MM.1S (cell line): ENCODE results near the gene DNAJC22.
A peak's percentile ranks its signal among the peaks of the same experiment; 100 is the strongest.

Source experiments
- DNase-seq: peaks from one replicate; pipeline ENCODE4 v3.0.0-alpha.2; 2015
- H2AFZ ChIP-seq: fragments of 300-600 bp; sonication (generic); 2 replicates; pipeline ENCODE4 v1.6.0; 2016; ENCODE audit warnings: antibody characterized with exemption, low read length
- H3F3A ChIP-seq: fragments of 300-600 bp; sonication (generic); 2 replicates; pipeline ENCODE4 v1.6.1; 2016; ENCODE audit warnings: mild to moderate bottlenecking, antibody characterized with exemption, low read length, moderate library complexity, mixed read lengths; ENCODE audit not compliant: insufficient read depth
- H3K27ac ChIP-seq: fragments of 300-600 bp; sonication (generic); 2 replicates; pipeline ENCODE4 v1.5.1; 2016; ENCODE audit warnings: mild to moderate bottlenecking, low read length
- H3K27me3 ChIP-seq: fragments of 300-600 bp; sonication (generic); replicated peaks from 2 replicates; pipeline ENCODE4 v1.6.0; 2016; ENCODE audit warnings: low read length; ENCODE audit not compliant: insufficient read depth
- H3K36me3 ChIP-seq: fragments of 300-600 bp; sonication (generic); replicated peaks from 2 replicates; pipeline ENCODE4 v1.6.1; 2016; ENCODE audit warnings: mild to moderate bottlenecking, low read length, mixed read lengths; ENCODE audit not compliant: insufficient read depth
- H3K4me1 ChIP-seq: fragments of 300-600 bp; sonication (generic); 2 replicates; pipeline ENCODE4 v1.6.1; 2016; ENCODE audit warnings: low read length, mixed read lengths
- H3K4me2 ChIP-seq: fragments of 300-600 bp; sonication (generic); 2 replicates; pipeline ENCODE4 v1.6.0; 2016; ENCODE audit warnings: low read depth, low read length
- H3K4me3 ChIP-seq: fragments of 300-600 bp; sonication (generic); 2 replicates; pipeline ENCODE4 v1.5.1; 2016; ENCODE audit warnings: low read length, mixed read lengths
- H3K79me2 ChIP-seq: fragments of 300-600 bp; sonication (generic); 2 replicates; pipeline ENCODE4 v1.6.1; 2016; ENCODE audit warnings: mixed run types, low read length, mixed read lengths
- H3K9ac ChIP-seq: fragments of 300-600 bp; sonication (generic); 2 replicates; pipeline ENCODE4 v1.6.1; 2016; ENCODE audit warnings: low read length, mixed read lengths
- H3K9me2 ChIP-seq: fragments of 300-600 bp; sonication (generic); replicated peaks from 2 replicates; pipeline ENCODE4 v1.6.1; 2016; ENCODE audit warnings: mild to moderate bottlenecking, low read length, mixed read lengths; ENCODE audit not compliant: insufficient read depth
- H3K9me3 ChIP-seq: fragments of 300-600 bp; sonication (generic); replicated peaks from 2 replicates; pipeline ENCODE4 v1.6.1; 2016; ENCODE audit warnings: mild to moderate bottlenecking, low read length, mixed read lengths; ENCODE audit not compliant: insufficient read depth
- H4K20me1 ChIP-seq: fragments of 300-600 bp; sonication (generic); 2 replicates; pipeline ENCODE4 v1.6.1; 2016; ENCODE audit warnings: mild to moderate bottlenecking, low read length, moderate library complexity, mixed read lengths; ENCODE audit not compliant: insufficient read depth
- EZH2 ChIP-seq: fragments of 300-600 bp; sonication (generic); optimal IDR thresholded peaks from 2 replicates; pipeline ENCODE3; 2017; ENCODE audit warnings: low read depth, mild to moderate bottlenecking, antibody characterized with exemption, low read length, mixed read lengths
- EZH2phosphoT487 ChIP-seq: fragments of 300-600 bp; sonication (generic); IDR thresholded peaks from 2 replicates; pipeline ENCODE4 v1.6.1; 2018; ENCODE audit warnings: antibody characterized with exemption, low read length
- TF ChIP-seq, protein P1 (sequence below): fragments of 300-600 bp; sonication (generic); IDR thresholded peaks from 2 replicates; pipeline ENCODE4 v1.5.1; 2016; ENCODE audit warnings: antibody characterized with exemption, low read length, mixed read lengths

Gene DNAJC22

DNA sequence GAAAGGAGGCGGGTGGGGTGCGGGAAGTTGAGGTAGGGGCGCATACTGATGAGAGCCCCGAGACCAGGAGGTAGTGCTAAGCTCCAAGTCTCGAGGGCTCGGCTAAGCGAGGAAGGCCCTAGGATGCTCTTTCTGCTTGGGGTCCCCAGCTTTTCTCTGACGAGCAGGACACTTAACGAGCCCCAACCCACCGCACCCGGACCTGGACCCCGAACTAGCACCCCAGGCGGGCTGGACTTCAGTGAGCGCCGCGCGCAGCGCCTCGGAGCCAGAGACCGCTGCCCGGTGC, 5.0 kb upstream of the DNAJC22 start:
- H3K9ac ChIP-seq, result no peak overlapping the region; the same call in 1 of the 2 replicates
- no peaks in the 10 kb centered on the region for H4K20me1 ChIP-seq
- H3F3A ChIP-seq, result no peaks in the 10 kb centered on the region
- peak overlapping the region; percentile 58 for H3K4me3 ChIP-seq
- no peak for DNase-seq
- H3K27ac ChIP-seq, result no peak overlapping the region
- H3K4me1 ChIP-seq, result peaks cover 9% of the 10 kb centered on the region; the same call in 1 of the 2 replicates
- peak overlapping the region; percentile 99; the same call in 1 of the 2 replicates for H3K4me2 ChIP-seq
- no peak for TF ChIP-seq EZH2
- H3K27me3 ChIP-seq, result peaks cover 84% of the 10 kb centered on the region
- H3K9me3 ChIP-seq, result no peaks in the 10 kb centered on the region
- H2AFZ ChIP-seq, result no peak overlapping the region
- no peaks in the 10 kb centered on the region for H3K36me3 ChIP-seq
- no peaks in the 10 kb centered on the region for H3K79me2 ChIP-seq
- H3K9me2 ChIP-seq, result no peaks in the 10 kb centered on the region

DNA sequence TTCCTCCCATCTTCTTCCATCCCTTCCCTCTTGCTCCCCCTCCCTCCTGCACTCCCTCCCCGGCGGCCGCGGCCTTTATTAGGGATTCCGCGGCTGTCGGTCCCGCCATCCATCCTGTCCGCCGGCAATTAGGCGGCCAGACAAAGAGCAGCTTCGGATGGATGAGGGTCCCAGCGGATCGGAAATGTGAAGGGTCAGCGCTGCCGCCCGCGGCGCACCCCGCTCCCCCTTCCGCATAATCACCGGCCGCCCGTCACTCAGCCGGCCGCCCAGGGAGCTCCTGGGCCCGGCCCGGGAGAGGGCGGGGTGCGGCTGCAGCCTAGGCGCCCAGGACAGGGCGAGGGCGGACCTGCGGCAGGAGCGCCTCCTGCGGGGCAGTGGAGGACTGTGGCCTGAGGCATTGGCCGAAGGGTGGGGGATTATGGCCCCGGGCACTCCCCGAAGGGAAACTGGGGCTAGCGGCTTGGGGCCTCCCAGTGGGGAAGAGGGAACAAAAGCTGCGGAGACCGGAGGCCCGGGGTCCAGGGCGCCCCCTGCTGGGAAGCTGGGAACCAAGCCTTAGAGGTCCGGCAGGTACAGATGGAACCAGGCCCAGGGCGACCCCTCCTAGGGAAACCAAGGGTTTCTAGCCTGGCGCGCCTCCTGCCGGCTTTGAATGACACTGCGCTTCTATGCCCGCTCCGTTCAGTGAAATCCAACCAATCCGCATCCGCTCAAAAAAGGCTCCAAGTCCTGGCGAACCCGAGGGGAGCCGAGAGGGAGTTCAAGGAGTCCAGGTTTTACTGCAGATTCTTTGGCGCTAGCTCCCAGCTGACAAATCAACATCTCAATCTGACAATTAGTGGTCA, 4.4 kb upstream of the DNAJC22 start:
- Histone ChIP-seq H3K27ac (no peak overlapping the region), H3K9me3 (no peaks in the 10 kb centered on the region), H2AFZ (peak overlapping the region; percentile 66), H4K20me1 (no peaks in the 10 kb centered on the region), H3K79me2 (no peaks in the 10 kb centered on the region), H3F3A (no peaks in the 10 kb centered on the region), H3K36me3 (no peaks in the 10 kb centered on the region), H3K27me3 (peaks cover 90% of the 10 kb centered on the region), H3K9ac (no peak overlapping the region; the same call in 1 of the 2 replicates), H3K9me2 (no peaks in the 10 kb centered on the region), H3K4me1 (peaks cover 15% of the 10 kb centered on the region; the same call in 1 of the 2 replicates), H3K4me2 (peak overlapping the region; percentile 99), H3K4me3 (peak overlapping the region; percentile 58)
- DNase-seq, result peak; percentile 88
- TF ChIP-seq EZH2 (no peak), EZH2phosphoT487 (no peak)
- TF ChIP-seq, protein P1, sequence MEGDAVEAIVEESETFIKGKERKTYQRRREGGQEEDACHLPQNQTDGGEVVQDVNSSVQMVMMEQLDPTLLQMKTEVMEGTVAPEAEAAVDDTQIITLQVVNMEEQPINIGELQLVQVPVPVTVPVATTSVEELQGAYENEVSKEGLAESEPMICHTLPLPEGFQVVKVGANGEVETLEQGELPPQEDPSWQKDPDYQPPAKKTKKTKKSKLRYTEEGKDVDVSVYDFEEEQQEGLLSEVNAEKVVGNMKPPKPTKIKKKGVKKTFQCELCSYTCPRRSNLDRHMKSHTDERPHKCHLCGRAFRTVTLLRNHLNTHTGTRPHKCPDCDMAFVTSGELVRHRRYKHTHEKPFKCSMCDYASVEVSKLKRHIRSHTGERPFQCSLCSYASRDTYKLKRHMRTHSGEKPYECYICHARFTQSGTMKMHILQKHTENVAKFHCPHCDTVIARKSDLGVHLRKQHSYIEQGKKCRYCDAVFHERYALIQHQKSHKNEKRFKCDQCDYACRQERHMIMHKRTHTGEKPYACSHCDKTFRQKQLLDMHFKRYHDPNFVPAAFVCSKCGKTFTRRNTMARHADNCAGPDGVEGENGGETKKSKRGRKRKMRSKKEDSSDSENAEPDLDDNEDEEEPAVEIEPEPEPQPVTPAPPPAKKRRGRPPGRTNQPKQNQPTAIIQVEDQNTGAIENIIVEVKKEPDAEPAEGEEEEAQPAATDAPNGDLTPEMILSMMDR, result peak; percentile 89

DNA sequence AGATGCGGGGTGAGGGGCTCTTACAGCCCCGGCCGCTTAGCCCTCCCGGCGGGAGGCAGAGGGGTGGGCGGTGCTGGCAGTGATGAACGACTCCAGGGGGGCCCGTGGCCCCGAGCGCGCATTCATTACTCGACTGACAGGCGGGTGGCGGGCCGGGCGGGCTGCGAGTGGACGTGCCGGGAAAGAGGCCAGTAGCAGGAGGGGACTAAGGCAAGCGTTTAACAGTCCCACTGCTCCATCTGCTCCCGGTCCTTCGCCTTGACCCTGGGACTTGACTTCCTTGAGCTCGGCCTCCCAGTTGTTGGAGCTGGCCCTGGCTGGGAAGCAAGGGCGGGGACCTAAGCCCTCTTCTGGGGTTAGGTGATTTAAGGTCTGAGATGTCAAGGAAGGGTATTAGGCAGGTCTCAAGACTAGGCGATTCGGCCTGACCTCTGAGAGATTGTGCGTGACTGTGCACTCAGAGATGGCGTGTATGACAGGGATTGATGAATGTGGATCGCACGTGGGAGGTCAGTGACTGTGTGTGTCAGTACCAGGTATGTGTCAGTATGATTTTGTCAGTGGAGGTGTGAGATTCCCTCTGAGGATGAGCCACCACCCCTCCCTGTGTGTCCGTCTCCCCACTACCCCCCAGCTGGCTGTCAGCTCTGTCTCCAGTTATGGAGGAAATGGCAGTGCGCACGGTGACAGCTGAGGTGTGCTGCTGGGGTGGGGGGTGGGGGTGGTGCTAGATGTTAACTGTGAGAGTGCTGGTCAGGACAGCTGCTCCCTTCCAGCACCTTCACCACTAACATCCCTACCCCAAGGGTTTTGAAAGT, 3.6 kb upstream of the DNAJC22 start:
- no peaks in the 10 kb centered on the region for H4K20me1 ChIP-seq
- H3K27me3 ChIP-seq, result peaks cover 90% of the 10 kb centered on the region
- TF ChIP-seq, protein P1, result no peak
- TF ChIP-seq EZH2 (no peak), EZH2phosphoT487 (no peak)
- H3K36me3 ChIP-seq, result no peaks in the 10 kb centered on the region
- H3K4me3 ChIP-seq, result peak overlapping the region; percentile 58
- no peaks in the 10 kb centered on the region for H3F3A ChIP-seq
- H3K27ac ChIP-seq, result no peak overlapping the region
- no peak overlapping the region; the same call in 1 of the 2 replicates for H3K9ac ChIP-seq
- DNase-seq, result no peak
- H3K9me2 ChIP-seq, result no peaks in the 10 kb centered on the region
- H3K79me2 ChIP-seq, result no peaks in the 10 kb centered on the region
- peak overlapping the region; percentile 99 for H3K4me2 ChIP-seq
- no peaks in the 10 kb centered on the region for H3K9me3 ChIP-seq
- H3K4me1 ChIP-seq, result peaks cover 20% of the 10 kb centered on the region; the same call in 1 of the 2 replicates
- H2AFZ ChIP-seq, result peak overlapping the region; percentile 66
